Fibroblast of the aortic adventitia (primary cell): ENCODE measurements around the gene B3GALNT1. TPM values are rescaled to one million over a fixed set of nuclear protein-coding genes. Genes with fewer than 3 reads are reported as not detected.

ENCODE experiments used
- DNase-seq: peaks from one replicate; pipeline ENCODE4 v3.0.0-alpha.2; 2010; ENCODE audit warnings: low read depth
- H3K4me3 ChIP-seq: 2 replicates; pipeline ENCODE4 v1.5.1; 2011; ENCODE audit warnings: low read depth, mild to moderate bottlenecking, control low read depth, low read length, moderate library complexity
- CTCF ChIP-seq: IDR thresholded peaks from 2 replicates; pipeline ENCODE4 v1.5.1; 2011; ENCODE audit warnings: mild to moderate bottlenecking, low read length, control low read depth, inconsistent platforms; ENCODE audit not compliant: insufficient read depth
- total RNA-seq: library from RNA; depleted of rRNA; stranded (reverse); fragments of >200 nt; gene quantifications from 2 replicates; pipeline ENCODE4 v1.2.3, GENCODE V29; 2012; ENCODE audit warnings: low replicate concordance

Gene B3GALNT1
- total RNA-seq, 1 donor: 14.2 TPM

DNA sequence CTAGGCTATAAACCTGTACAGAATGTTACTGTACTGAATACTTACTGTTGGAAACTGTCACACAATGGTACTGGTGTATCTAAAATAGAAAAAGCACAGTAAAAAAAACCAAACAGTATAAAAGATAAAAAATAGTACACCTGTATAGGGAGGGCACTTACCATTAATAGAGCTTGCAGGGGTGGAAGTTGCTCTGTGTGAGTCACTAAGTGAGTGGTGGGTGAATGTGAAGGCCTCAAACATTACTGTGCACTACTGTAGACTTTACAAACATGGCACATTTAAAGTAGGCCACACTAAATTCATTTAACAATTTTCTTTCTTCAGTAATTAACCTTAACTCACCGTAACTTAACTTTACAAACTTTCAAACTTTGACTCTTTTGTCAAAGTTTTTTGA is 22.0 kb downstream of the B3GALNT1 start:
- no peak for TF ChIP-seq CTCF
- no peak for DNase-seq
- no peak overlapping the region for H3K4me3 ChIP-seq

DNA sequence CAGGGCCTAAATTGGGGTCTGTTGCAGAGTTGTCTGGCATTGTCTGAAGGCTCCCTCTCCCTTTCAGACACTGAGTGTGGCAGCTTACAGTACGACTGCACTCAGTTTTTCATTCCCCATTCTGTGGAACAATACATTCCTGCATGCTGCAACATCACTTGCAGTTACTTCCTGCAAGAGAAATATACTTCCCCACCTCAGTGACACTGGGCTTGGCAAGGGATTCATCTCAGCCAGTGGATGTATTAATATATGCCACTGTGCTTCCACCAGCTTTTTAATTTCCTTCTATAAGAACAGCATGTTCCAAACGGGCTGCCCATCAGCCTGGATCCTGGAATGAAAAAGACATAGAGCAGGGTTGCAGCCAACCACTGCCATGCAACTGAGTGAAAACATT is 23.1 kb downstream of the B3GALNT1 start:
- H3K4me3 ChIP-seq: no peak overlapping the region
- no peak for DNase-seq
- TF ChIP-seq CTCF: no peak

DNA sequence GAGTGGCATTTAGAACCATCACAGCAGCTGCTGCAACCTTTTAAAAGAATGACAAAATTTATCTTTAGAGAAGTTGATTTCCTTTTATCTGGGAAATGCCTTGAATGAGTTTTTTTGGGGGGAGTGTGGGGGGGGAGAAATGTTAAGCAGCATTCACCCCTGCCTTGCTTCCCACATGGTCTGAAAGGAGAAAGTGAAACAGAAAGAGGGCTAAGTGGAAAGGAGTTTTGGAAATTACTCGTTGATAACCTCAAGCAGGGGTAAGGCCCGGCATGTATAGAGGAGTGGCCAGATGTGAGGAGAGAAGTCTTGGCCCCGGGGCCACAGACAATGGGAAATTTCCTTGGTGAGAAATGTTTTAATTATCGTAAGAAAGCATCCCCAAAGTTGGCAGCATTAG is 23.5 kb downstream of the B3GALNT1 start:
- DNase-seq: peak; percentile 25
- no peak for TF ChIP-seq CTCF

GRCh38 chr3:161073181-161073580 is 32.0 kb downstream of the B3GALNT1 start:
- no peak overlapping the region for H3K4me3 ChIP-seq
- TF ChIP-seq CTCF: no peak
- no peak for DNase-seq

More for the DNA sequence above, 23.5 kb downstream of the B3GALNT1 start:
- no peak overlapping the region for H3K4me3 ChIP-seq

DNA sequence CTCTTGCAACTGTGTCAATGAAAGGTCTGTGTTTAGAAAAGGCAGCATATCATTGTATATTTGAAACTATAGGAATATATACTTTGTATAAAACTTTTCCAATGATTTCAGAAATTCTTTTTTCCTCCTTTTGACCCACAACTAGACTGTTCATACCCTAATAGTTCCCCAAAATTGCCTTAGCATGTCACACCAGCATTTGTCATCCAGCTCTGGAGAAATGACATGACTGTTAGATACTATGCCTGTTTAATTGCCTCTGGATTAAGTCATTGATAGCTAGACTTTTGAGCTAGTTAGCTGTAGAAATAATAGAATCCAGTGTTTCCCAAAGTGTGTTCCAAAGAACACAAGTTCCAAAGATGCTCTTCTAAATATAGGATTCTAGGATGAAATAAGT is 32.4 kb downstream of the B3GALNT1 start:
- no peak overlapping the region for H3K4me3 ChIP-seq
- DNase-seq: no peak
- no peak for TF ChIP-seq CTCF

GRCh38 chr3:161072211-161072621 is 32.9 kb downstream of the B3GALNT1 start:
- H3K4me3 ChIP-seq: no peak overlapping the region
- no peak for TF ChIP-seq CTCF
- no peak for DNase-seq

DNA sequence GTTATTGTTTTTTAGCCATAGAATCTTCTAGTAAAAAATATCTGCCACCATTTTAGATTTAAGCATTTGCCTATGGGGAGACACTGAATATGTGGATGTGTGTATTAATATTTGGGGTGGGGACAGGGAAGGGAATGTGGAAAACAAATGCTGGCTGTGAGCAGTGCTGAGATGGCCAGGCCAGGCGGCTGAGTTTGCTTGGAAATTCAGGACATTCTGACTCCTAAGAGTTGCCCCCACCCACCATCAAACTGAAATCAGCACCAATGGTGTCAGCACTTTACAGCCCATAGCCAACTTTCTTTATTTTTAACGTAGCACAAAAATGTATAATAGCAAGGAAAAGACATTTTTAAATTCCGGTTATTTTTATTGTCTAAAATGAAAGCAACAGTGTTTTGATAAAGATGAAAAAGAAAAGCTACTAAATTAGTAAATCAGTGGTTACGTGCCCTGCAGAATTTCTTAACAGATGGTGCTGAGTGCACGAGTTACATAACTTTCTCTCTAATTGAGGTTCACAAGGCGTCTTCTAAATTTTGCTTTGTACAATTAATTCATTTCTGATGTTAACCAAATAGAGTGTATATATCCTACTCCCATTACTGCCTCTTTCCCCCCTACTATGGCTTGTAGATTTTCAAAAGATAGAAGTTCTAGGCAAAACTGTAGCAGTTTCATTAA is 34.0 kb downstream of the B3GALNT1 start:
- TF ChIP-seq CTCF: no peak
- DNase-seq: no peak
- H3K4me3 ChIP-seq: no peak overlapping the region
